HepG2 (cell line): ENCODE data around the gene OBP2A.

Experiments
- ELF1 ChIP-seq: sonication (generic); formaldehyde crosslinking; IDR thresholded peaks from 2 replicates; pipeline ENCODE4 v1.4.0; 2020; ENCODE audit warnings: missing genetic modification reagents
- FIP1L1 ChIP-seq: fragments of 200-400 bp; formaldehyde crosslinking; IDR thresholded peaks from 2 replicates; pipeline ENCODE4 v1.6.1; 2018; ENCODE audit warnings: low read depth, mild to moderate bottlenecking, low read length, moderate library complexity, borderline replicate concordance; ENCODE audit not compliant: insufficient read depth
- MED13 ChIP-seq: sonication (generic); formaldehyde crosslinking; IDR thresholded peaks from 2 replicates; pipeline ENCODE4 v1.5.0; 2020; ENCODE audit warnings: missing genetic modification reagents
- TF ChIP-seq, protein P1 (sequence below): sonication (generic); formaldehyde crosslinking; IDR thresholded peaks from 2 replicates; pipeline ENCODE4 v1.4.0; 2020; ENCODE audit warnings: missing genetic modification reagents
- TF ChIP-seq, protein P2 (sequence below): sonication (generic); formaldehyde crosslinking; IDR thresholded peaks from 2 replicates; pipeline ENCODE4 v1.4.0; 2020; ENCODE audit warnings: mild to moderate bottlenecking, missing genetic modification reagents

- TF ChIP-seq MED13 (CRISPR knock-in tag) (no peak), ELF1 (no peak), FIP1L1 (no peak)
- TF ChIP-seq, protein P1, sequence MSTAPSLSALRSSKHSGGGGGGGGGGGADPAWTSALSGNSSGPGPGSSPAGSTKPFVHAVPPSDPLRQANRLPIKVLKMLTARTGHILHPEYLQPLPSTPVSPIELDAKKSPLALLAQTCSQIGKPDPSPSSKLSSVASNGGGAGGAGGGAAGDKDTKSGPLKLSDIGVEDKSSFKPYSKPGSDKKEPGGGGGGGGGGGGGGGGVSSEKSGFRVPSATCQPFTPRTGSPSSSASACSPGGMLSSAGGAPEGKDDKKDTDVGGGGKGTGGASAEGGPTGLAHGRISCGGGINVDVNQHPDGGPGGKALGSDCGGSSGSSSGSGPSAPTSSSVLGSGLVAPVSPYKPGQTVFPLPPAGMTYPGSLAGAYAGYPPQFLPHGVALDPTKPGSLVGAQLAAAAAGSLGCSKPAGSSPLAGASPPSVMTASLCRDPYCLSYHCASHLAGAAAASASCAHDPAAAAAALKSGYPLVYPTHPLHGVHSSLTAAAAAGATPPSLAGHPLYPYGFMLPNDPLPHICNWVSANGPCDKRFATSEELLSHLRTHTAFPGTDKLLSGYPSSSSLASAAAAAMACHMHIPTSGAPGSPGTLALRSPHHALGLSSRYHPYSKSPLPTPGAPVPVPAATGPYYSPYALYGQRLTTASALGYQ (CRISPR knock-in tag): no peak
- TF ChIP-seq, protein P2, sequence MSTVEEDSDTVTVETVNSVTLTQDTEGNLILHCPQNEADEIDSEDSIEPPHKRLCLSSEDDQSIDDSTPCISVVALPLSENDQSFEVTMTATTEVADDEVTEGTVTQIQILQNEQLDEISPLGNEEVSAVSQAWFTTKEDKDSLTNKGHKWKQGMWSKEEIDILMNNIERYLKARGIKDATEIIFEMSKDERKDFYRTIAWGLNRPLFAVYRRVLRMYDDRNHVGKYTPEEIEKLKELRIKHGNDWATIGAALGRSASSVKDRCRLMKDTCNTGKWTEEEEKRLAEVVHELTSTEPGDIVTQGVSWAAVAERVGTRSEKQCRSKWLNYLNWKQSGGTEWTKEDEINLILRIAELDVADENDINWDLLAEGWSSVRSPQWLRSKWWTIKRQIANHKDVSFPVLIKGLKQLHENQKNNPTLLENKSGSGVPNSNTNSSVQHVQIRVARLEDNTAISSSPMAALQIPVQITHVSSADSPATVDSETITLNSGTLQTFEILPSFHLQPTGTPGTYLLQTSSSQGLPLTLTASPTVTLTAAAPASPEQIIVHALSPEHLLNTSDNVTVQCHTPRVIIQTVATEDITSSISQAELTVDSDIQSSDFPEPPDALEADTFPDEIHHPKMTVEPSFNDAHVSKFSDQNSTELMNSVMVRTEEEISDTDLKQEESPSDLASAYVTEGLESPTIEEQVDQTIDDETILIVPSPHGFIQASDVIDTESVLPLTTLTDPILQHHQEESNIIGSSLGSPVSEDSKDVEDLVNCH (CRISPR knock-in tag): no peak
These were observed 17.9 kb downstream of the OBP2A start for GRCh38 chr9:135563858-135564257.
